GM12878 (cell line): ENCODE data around the gene MAGT1. TPM values are rescaled to one million over a fixed set of nuclear protein-coding genes. Genes with fewer than 3 reads are reported as not detected.

Experiments used
- CEBPB ChIP-seq, 2 experiments: fragments of 150-350 bp in 1 of 2; IDR thresholded peaks; 2 replicates each; pipeline ENCODE4 v1.6.1; 2012 to 2014; ENCODE audit warnings: low read depth in 2 of 2, low read length in 2 of 2, borderline replicate concordance in 1 of 2, inconsistent platforms in 1 of 2
- FOXM1 ChIP-seq: IDR thresholded peaks from 2 replicates; pipeline ENCODE4 v1.6.1; 2012; ENCODE audit warnings: low read depth, mild to moderate bottlenecking, inconsistent platforms, low read length, moderate library complexity
- MEF2B ChIP-seq: fragments of 450-650 bp; IDR thresholded peaks from 2 replicates; pipeline ENCODE4 v1.6.1; 2018; ENCODE audit warnings: mild to moderate bottlenecking, moderate library complexity; ENCODE audit not compliant: partially characterized antibody, poor library complexity, severe bottlenecking
- NFYA ChIP-seq: IDR thresholded peaks from 2 replicates; pipeline ENCODE4 v1.6.1; 2011; ENCODE audit warnings: low read depth, mild to moderate bottlenecking, low read length, improper control_type of control experiment, borderline replicate concordance
- NR2C2 ChIP-seq: IDR thresholded peaks from 2 replicates; pipeline ENCODE4 v1.6.1; 2011; ENCODE audit warnings: borderline replicate concordance, low read depth; ENCODE audit not compliant: control insufficient read depth, insufficient read length
- POLR2AphosphoS5 ChIP-seq: IDR thresholded peaks from 2 replicates; pipeline ENCODE4 v1.6.1; 2011; ENCODE audit warnings: mild to moderate bottlenecking, low read length, inconsistent platforms
- POU2F2 ChIP-seq: IDR thresholded peaks from 3 replicates; pipeline ENCODE4 v1.6.1; 2011; ENCODE audit warnings: low read depth, mild to moderate bottlenecking, low read length, borderline replicate concordance
- RELA ChIP-seq: fragments of 450-650 bp; IDR thresholded peaks from 2 replicates; pipeline ENCODE4 v1.8.0; 2014; ENCODE audit warnings: borderline replicate concordance; ENCODE audit not compliant: partially characterized antibody
- SIX5 ChIP-seq: IDR thresholded peaks from 2 replicates; pipeline ENCODE4 v1.6.1; 2011; ENCODE audit warnings: mild to moderate bottlenecking, low read depth, low read length, moderate library complexity; ENCODE audit not compliant: severe bottlenecking
- SMC3 ChIP-seq: IDR thresholded peaks from 2 replicates; pipeline ENCODE4 v1.6.1; 2011; ENCODE audit warnings: low read length, improper control_type of control experiment, borderline replicate concordance
- YY1 ChIP-seq: IDR thresholded peaks from 2 replicates; pipeline ENCODE4 v1.6.1; 2011; ENCODE audit warnings: low read depth, mild to moderate bottlenecking, low read length
- polyA plus RNA-seq, 11 experiments: library from polyadenylated mRNA; depleted of rRNA in 4 of 11; unstranded in 6 of 11; stranded (reverse) in 5 of 11; fragments of >200 nt; fragmentation: Nextera tagmentation in 4 of 11; fragmentation: Illumina TruSeq in 1 of 11; extraction: Ambion mirVana in 4 of 11; extraction: Trizol in 1 of 11; gene quantifications; 1 replicate in 1 of 11; 2 replicates in 10 of 11; pipeline versions ENCODE4 v1.2.1 to v1.2.3, GENCODE V29; 2011 to 2016; ENCODE audit warnings: inconsistent platforms in 2 of 11, missing spikeins in 2 of 11, low read depth in 1 of 11
- total RNA-seq, 4 experiments: library from RNA; depleted of rRNA in 3 of 4; stranded (reverse); fragments of >200 nt in 3 of 4; fragmentation: Illumina TruSeq in 1 of 4; extraction: Trizol in 1 of 4; gene quantifications; 2 replicates each; pipeline versions ENCODE4 v1.2.1 to v1.2.3, GENCODE V29; 2013 to 2021
- TF ChIP-seq, protein P1 (sequence below): fragments of 450-650 bp; IDR thresholded peaks from 2 replicates; pipeline ENCODE4 v1.6.1; 2017; ENCODE audit warnings: mild to moderate bottlenecking, moderate library complexity
- TF ChIP-seq, protein P2 (sequence below): IDR thresholded peaks from 2 replicates; pipeline ENCODE4 v1.6.1; 2011; ENCODE audit warnings: low read depth, mild to moderate bottlenecking, low read length, moderate library complexity, borderline replicate concordance; ENCODE audit errors: extremely low read depth
- TF ChIP-seq, protein P3 (sequence below): fragments of 450-650 bp; IDR thresholded peaks from 2 replicates; pipeline ENCODE4 v1.6.1; 2017; ENCODE audit warnings: mild to moderate bottlenecking
- TF ChIP-seq, protein P4 (sequence below): fragments of 450-650 bp; IDR thresholded peaks from 2 replicates; pipeline ENCODE4 v1.6.1; 2016; ENCODE audit warnings: mild to moderate bottlenecking
- TF ChIP-seq, protein P5 (sequence below): fragments of 450-650 bp; formaldehyde crosslinking; IDR thresholded peaks from 2 replicates; pipeline ENCODE4 v1.5.0; 2022; ENCODE audit warnings: mild to moderate bottlenecking, missing genetic modification characterization

MAGT1 gene
- total and polyA plus RNA-seq, 10 of the 15 experiments (the other 5 are each of a cell fraction or from before 2014, with no cell fraction given) = 28.0 to 59.1 (median 47.9) TPM

DNA sequence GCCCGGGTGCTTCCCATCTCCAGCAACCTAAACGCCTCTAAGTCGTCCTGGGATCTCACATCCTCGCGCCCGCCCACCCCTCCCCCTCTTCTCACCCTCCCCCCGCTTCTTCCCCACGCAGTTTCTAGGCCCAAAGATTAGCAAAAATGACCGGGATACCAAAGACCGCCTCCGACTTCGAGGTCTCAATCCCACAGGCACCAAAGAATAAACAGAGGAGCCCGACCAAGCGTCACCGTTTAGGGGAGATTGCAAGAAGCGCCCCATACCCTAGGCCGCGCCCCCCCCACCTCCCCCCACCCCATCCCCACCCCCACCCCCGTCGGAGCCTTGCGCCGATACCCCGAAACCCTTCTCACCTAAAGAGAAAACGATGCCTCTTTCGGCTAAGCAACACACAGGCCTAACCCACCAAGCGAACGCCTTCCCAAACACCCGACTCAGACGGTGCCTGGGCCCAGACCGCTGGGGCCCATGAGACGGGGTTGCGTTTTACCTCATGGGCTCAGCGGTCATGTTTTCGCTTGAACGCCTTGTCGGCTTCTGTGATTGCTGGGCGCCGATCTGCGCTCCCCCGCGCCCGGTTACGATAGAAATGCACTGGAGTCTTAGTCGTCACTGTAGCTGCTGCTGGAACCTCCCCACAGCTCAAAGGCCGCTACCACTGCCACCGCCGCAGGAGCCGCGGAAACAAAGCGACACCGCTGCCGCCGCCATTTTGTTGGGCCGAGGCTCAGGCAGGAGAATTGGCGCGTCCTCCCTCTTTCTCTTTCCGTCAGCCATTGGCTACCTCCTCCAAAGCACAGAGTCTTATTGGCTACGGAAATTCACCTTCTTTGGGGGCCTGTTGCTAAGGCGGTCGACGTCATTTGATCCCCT lies 109.5 kb downstream of the MAGT1 start, which contains the start of gene ATRX (continued):
- TF ChIP-seq, protein P1, sequence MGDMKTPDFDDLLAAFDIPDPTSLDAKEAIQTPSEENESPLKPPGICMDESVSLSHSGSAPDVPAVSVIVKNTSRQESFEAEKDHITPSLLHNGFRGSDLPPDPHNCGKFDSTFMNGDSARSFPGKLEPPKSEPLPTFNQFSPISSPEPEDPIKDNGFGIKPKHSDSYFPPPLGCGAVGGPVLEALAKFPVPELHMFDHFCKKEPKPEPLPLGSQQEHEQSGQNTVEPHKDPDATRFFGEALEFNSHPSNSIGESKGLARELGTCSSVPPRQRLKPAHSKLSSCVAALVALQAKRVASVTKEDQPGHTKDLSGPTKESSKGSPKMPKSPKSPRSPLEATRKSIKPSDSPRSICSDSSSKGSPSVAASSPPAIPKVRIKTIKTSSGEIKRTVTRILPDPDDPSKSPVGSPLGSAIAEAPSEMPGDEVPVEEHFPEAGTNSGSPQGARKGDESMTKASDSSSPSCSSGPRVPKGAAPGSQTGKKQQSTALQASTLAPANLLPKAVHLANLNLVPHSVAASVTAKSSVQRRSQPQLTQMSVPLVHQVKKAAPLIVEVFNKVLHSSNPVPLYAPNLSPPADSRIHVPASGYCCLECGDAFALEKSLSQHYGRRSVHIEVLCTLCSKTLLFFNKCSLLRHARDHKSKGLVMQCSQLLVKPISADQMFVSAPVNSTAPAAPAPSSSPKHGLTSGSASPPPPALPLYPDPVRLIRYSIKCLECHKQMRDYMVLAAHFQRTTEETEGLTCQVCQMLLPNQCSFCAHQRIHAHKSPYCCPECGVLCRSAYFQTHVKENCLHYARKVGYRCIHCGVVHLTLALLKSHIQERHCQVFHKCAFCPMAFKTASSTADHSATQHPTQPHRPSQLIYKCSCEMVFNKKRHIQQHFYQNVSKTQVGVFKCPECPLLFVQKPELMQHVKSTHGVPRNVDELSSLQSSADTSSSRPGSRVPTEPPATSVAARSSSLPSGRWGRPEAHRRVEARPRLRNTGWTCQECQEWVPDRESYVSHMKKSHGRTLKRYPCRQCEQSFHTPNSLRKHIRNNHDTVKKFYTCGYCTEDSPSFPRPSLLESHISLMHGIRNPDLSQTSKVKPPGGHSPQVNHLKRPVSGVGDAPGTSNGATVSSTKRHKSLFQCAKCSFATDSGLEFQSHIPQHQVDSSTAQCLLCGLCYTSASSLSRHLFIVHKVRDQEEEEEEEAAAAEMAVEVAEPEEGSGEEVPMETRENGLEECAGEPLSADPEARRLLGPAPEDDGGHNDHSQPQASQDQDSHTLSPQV = no peak
- TF ChIP-seq POU2F2 (peak; percentile 48; the same call in 1 of the 3 replicates), POLR2AphosphoS5 (peak; percentile 88), CEBPB (IDR thresholded peaks at IDR 0.05; ENCODE audit: borderline replicate concordance in 1 of 2, low read depth in 2 of 2, low read length in 2 of 2) (no peak; a peak in 1 of 4 replicates), SMC3 (no peak), MEF2B (no peak), RELA (no peak), SIX5 (no peak), FOXM1 (no peak), YY1 (peak; percentile 97), NFYA (no peak), NR2C2 (no peak)
- TF ChIP-seq, protein P2, sequence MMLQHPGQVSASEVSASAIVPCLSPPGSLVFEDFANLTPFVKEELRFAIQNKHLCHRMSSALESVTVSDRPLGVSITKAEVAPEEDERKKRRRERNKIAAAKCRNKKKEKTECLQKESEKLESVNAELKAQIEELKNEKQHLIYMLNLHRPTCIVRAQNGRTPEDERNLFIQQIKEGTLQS = no peak
- TF ChIP-seq, protein P3, sequence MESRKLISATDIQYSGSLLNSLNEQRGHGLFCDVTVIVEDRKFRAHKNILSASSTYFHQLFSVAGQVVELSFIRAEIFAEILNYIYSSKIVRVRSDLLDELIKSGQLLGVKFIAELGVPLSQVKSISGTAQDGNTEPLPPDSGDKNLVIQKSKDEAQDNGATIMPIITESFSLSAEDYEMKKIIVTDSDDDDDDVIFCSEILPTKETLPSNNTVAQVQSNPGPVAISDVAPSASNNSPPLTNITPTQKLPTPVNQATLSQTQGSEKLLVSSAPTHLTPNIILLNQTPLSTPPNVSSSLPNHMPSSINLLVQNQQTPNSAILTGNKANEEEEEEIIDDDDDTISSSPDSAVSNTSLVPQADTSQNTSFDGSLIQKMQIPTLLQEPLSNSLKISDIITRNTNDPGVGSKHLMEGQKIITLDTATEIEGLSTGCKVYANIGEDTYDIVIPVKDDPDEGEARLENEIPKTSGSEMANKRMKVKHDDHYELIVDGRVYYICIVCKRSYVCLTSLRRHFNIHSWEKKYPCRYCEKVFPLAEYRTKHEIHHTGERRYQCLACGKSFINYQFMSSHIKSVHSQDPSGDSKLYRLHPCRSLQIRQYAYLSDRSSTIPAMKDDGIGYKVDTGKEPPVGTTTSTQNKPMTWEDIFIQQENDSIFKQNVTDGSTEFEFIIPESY = no peak
- TF ChIP-seq, protein P4, sequence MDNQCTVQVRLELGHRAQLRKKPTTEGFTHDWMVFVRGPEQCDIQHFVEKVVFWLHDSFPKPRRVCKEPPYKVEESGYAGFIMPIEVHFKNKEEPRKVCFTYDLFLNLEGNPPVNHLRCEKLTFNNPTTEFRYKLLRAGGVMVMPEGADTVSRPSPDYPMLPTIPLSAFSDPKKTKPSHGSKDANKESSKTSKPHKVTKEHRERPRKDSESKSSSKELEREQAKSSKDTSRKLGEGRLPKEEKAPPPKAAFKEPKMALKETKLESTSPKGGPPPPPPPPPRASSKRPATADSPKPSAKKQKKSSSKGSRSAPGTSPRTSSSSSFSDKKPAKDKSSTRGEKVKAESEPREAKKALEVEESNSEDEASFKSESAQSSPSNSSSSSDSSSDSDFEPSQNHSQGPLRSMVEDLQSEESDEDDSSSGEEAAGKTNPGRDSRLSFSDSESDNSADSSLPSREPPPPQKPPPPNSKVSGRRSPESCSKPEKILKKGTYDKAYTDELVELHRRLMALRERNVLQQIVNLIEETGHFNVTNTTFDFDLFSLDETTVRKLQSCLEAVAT = peak; percentile 45; the same call in 1 of the 2 replicates
- TF ChIP-seq, protein P5, sequence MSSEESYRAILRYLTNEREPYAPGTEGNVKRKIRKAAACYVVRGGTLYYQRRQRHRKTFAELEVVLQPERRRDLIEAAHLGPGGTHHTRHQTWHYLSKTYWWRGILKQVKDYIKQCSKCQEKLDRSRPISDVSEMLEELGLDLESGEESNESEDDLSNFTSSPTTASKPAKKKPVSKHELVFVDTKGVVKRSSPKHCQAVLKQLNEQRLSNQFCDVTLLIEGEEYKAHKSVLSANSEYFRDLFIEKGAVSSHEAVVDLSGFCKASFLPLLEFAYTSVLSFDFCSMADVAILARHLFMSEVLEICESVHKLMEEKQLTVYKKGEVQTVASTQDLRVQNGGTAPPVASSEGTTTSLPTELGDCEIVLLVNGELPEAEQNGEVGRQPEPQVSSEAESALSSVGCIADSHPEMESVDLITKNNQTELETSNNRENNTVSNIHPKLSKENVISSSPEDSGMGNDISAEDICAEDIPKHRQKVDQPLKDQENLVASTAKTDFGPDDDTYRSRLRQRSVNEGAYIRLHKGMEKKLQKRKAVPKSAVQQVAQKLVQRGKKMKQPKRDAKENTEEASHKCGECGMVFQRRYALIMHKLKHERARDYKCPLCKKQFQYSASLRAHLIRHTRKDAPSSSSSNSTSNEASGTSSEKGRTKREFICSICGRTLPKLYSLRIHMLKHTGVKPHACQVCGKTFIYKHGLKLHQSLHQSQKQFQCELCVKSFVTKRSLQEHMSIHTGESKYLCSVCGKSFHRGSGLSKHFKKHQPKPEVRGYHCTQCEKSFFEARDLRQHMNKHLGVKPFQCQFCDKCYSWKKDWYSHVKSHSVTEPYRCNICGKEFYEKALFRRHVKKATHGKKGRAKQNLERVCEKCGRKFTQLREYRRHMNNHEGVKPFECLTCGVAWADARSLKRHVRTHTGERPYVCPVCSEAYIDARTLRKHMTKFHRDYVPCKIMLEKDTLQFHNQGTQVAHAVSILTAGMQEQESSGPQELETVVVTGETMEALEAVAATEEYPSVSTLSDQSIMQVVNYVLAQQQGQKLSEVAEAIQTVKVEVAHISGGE (CRISPR knock-in tag) = no peak
